GM12872 (cell line): ENCODE measurements around the gene BEGAIN.

ENCODE experiments used
- CTCF ChIP-seq: IDR thresholded peaks from 3 replicates; pipeline ENCODE4 v1.5.1; 2011; ENCODE audit warnings: low read depth, mild to moderate bottlenecking, low read length, moderate library complexity; ENCODE audit not compliant: insufficient read depth

BEGAIN gene

DNA sequence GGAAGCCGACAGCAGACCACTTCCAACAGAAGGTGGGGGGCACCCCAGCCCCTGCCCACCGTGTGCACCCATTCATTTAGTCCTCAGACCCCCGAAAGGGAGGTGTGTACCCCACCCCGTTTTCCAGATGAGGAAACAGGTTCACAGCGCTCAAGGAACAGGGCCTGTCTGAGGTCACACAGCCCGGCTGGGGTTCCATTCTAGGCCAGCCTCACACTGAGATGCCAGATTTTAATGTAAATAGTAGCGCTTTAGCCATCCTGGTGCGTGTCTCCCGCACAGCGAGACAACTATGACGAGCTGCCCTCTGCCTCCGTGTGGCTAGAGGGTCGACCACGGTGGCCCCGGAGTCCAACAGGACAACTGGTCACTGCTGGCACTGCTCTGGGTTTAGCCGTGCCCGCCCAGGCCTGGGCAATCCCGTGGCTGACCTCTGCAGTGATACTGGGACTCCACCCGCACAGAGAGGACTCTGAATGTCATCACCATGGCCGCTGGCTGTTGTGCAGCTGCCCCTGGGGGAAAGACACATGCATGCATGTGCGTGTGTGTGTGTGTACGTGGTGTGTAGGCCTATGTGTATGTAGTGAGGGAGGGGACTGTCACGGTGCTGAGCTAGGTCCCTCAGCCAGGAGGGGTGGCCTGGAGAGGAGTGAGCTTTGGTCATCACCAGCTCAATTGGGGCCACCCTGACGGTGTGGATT is 31.6 kb downstream of the BEGAIN start:
- no peak for TF ChIP-seq CTCF

- TF ChIP-seq CTCF, result no peak
Observed at GRCh38 chr14:100554696-100555320, 32.4 kb downstream of the BEGAIN start.

- no peak for TF ChIP-seq CTCF
Observed at GRCh38 chr14:100554082-100554677, 33.0 kb downstream of the BEGAIN start.

DNA sequence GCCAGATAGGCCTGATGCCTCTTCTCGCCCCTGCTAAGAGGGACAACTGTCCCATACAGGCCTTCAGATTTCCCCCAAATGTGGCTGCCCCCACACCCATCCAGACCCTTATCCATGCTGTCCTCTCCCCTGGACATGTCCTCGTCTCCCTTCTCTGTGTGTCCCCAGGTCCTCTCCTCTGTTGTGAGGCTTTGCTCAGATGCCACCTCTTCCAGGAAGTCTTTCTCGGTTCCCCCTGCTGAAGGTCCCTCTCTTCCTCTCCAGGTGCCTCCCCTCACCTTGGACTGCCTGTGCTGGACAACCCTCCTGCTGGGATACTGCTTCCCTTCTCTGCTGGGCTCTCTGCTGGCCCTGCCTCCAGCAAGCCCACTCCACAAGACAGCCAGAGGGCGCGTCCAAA is 33.7 kb downstream of the BEGAIN start:
- TF ChIP-seq CTCF, result no peak

DNA sequence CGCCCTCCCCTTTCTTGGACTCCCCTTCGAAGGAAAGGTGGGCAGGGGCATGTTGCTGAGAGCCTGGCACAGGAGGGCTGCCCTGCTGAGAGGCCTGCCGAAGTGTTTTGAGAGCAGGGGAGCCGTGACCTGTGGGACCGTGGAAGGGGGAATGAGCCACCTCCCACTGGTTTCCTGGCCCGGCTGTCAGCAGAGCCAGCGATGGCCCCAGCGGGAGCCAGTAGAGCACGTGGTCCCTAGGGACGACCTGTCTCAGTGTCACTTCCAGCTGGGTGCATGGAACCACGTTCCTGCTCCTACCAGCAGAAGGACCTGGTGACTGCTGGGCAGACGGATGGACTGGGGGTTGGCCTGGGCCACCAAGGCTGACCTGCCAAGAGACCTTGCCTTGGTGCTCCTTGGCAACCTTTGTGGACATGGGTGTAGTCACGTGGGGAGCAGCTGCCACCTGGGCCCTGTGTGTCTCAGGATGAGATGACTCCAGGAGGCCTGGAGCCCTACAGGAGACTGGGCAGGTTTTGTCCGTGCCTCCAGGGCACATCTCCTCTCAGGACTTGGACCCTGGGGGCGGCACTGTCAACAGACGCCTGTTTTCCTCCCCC is 34.6 kb downstream of the BEGAIN start:
- TF ChIP-seq CTCF, result no peak

- TF ChIP-seq CTCF, result no peak
Observed at GRCh38 chr14:100551056-100551455, 36.2 kb downstream of the BEGAIN start.

DNA sequence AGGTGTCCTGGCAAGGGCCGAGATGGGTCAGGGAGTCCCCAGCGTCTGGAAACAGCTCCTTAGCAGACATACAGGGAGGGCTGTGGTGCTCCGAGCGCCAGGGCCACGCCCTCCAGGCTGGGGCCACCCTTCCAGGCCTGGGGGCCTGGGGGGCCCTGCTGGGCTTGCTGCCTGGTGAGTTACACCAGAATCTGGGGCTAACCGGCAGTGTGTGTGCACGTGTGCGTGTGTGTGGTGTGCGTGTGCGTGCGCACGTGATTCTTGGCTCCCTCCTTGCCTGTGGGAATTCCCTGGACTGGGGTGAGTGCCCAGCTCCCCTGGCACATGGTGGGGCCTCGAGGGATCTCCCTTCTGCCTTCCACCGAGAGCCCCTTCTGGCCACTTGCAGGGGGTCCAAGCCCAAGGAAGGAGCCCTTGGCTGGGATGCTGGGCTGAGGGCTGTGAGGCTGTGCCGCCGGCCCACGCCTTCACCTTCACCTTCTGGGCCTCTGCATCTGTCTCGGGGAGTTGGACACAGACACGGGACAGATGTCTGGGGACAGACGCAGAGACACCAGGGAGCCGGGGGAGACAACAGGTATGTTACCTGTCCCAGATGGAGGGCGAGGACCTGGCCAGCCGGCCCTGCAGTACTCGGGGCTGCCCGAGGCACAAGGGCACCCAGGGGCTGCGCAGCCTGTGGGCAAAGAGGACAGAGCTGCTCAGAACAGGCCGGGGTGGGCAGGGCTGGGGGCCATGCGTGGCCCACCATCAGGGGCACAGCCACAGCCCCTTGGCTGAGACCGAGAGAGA is 37.2 kb downstream of the BEGAIN start:
- no peak for TF ChIP-seq CTCF
